AG08395 (cell line): ENCODE data around the gene TPD52L1.
"Not testable (repeated sequence)": the region's sequence is repeated elsewhere in the genome, so short reads cannot be mapped to it uniquely, and the experiment has no call there.

Experiments
- DNase-seq: peaks from one replicate; pipeline ENCODE4 v3.0.0; 2012; ENCODE audit warnings: mixed read lengths, low spot score

TPD52L1 gene

GRCh38 chr6:125153391-125154117, at the start of gene TPD52L1:
Gene TPD52L1, plus strand, starts transcription at chr6:125153773. Its CDS starts 179 bp downstream, at chr6:125153952.
- peak; percentile 58 for DNase-seq

GRCh38 chr6:125104425-125104824, 49.1 kb upstream of the TPD52L1 start:
- peak; percentile 64 for DNase-seq

GRCh38 chr6:125107048-125107447, 46.5 kb upstream of the TPD52L1 start:
- no peak for DNase-seq

GRCh38 chr6:125107896-125108295, 45.7 kb upstream of the TPD52L1 start:
- no peak for DNase-seq

DNA sequence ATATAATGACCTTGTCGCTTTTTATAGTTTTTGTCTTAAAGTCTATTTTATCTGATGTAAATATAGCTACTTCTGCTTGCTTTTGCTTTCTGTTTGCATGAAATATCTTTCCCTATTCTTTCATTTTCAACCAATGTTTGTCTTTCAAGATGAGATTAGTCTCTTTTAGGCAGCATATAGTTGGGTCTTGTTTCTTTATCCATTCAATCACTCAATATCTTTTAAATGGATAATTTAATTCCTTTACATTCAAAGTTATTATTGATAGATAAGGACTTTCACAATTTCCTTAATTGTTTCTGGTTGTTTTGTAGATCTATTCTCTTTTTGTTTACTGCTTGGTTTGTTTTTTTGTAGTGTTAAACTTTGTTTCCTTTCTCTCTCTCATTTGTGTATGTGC, 43.5 kb upstream of the TPD52L1 start:
- no peak for DNase-seq

- no peak for DNase-seq
Measured at GRCh38 chr6:125111219-125111983, 42.2 kb upstream of the TPD52L1 start.

GRCh38 chr6:125112934-125113333, 40.6 kb upstream of the TPD52L1 start:
- no peak for DNase-seq

- DNase-seq = peak; percentile 50
Measured at GRCh38 chr6:125114248-125114858, 39.2 kb upstream of the TPD52L1 start.

- DNase-seq = no peak
Measured at GRCh38 chr6:125116170-125116569, 37.4 kb upstream of the TPD52L1 start.

GRCh38 chr6:125116710-125117109, 36.9 kb upstream of the TPD52L1 start:
- DNase-seq = no peak

DNA sequence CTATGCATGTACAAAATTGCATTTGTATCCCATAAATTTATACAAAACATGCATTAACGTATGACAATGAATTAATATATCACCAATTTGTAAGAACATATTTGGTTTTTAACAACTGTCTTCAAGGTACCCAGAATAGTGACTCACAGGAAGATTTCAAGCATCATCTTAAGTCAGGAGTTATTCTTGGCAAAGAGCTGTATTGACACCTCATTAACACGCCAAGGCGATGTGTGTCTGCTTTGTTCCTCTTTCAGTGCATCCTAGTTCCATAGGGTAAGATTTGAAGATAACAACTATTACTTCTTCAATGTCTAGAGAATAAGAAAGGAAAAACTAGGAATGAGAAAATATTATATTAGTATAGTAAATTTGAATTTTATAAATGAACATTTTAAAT, 35.8 kb upstream of the TPD52L1 start:
- no peak for DNase-seq

GRCh38 chr6:125120054-125120590, 33.5 kb upstream of the TPD52L1 start:
- DNase-seq = no peak

DNA sequence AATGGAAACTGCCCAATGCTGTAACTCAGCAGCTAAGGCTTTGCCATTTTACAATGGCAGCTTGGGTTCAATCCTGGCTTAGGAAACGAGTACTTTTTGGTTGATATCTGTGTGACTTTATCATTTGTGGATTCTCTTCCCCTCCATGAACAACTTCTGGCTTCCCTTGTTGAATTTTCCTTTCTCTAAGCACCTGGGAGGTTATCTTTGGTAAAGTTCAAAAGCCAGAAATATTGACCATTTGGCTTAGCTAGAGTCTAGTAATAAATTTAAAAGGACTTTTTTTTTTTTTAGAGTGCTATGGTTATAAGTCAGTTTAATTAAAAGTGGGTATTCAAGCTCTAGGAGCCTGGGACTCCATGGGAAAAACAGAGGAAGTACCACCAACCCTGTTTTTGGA, 31.7 kb upstream of the TPD52L1 start:
- DNase-seq = no peak

GRCh38 chr6:125123051-125123450, 30.5 kb upstream of the TPD52L1 start:
- no peak for DNase-seq

DNA sequence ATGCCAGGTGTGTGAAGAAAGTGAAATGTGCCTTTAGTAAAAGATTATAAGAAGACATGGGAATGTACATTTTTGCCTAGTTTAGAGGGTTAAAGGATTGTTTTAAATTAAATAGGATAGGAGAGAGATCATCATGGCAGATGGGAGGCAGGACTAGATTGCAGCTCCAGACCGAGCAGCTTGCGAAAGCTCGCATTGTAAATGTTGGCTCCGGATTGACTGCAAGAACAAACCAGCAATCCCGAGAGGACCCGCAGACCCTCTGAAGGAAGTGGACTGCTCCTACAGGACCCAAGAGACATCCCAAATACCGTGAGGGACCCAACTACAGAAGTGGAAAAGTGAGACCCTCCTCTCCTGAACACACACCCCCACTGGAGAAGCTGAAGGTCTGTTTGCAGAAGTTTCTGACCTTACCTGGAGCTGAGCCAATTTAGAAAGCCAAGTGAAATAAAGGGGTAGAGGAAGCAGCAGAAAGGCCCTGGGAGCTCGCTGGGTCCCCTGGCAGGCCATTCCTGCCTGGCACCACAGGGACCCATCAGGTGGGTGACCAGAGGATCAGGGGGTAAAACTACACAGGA, 30.0 kb upstream of the TPD52L1 start:
- DNase-seq = no peak

GRCh38 chr6:125124049-125124669, 29.4 kb upstream of the TPD52L1 start:
- no peak for DNase-seq

DNA sequence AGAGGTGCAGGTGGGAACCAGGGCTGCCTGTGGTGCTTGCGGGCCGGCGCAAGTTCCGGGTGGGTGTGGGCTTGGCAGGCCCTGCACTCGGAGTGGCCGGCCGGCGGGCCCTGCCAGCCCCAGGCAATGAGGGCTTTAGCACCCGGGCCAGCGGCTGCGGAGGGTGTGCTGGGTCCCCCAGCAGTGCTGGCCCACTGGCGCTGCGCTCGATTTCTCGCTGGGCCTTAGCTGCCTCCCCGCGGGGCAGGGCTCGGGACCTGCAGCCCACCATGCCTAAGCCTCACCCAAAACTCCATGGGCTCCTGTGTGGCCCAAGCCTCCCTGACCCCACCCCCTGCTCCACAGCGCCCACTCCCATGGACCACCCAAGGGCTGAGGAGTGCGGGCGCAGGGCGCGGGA, 27.7 kb upstream of the TPD52L1 start:
- not testable (repeated sequence) for DNase-seq

- DNase-seq = no peak
Measured at GRCh38 chr6:125129354-125129753, 24.2 kb upstream of the TPD52L1 start.

DNA sequence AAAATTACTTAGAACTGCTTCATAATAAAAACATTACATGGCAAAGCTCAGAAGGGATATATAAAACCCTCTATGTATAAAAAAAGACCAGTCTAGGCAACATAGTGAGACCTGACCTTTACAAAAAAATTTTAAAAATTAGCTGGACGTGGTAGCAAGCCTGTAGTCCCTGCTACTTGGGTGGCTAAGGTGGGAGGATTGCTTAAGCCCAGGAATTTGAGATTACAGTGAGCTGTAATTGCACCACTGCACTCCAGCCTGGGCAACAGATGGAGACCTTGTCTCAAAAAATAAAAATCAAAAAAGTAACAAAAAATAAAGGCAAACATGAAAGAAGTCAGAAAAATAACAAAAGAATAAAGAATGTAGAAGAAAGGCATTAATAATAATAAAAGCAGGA, 21.5 kb upstream of the TPD52L1 start:
- DNase-seq = no peak

GRCh38 chr6:125136378-125136777, 17.2 kb upstream of the TPD52L1 start:
- no peak for DNase-seq

DNA sequence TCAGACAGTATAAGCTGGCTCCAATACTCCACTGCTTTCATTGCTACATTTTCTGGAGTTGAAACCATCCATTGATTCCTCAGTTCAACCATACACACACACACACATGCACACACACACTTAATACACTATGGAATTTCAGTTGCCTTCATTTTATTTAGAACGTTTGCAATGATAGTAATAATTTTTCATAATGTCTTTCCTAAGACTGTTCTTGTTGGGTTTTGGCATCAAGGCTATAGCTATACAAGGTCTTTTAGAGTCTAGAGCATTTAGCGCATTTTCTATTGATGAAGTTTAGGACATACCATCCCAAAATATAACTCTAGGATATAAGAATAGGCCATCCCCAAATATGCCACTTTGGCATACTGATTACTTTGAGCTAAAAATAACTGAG, 15.5 kb upstream of the TPD52L1 start:
- DNase-seq = no peak

- DNase-seq = peak; percentile 37
Measured at GRCh38 chr6:125140808-125141207, 12.8 kb upstream of the TPD52L1 start.
